Activated CD8-positive, alpha-beta memory T cell treated with anti-CD3 and anti-CD28 coated beads for 36 hours (primary cell): Measurements from ENCODE around the gene TSPAN32. TPM values are rescaled to one million over a fixed set of nuclear protein-coding genes. Genes with fewer than 3 reads are reported as not detected.
"Not testable (repeated sequence)": the region's sequence is repeated elsewhere in the genome, so short reads cannot be mapped to it uniquely, and the experiment has no call there.

Source experiments
- CTCF ChIA-PET: fragments of 350-600 bp; sonication (Branson Sonifier 250); formaldehyde crosslinking; loops from one replicate; lab custom pipeline; 2021; ENCODE audit warnings: antibody characterized with exemption; lab: Charles Lee
- POLR2A ChIA-PET: fragments of 350-600 bp; sonication (Branson Sonifier 250); formaldehyde crosslinking; loops from one replicate; lab custom pipeline; 2021; ENCODE audit warnings: antibody characterized with exemption; lab: Charles Lee
- total RNA-seq, 2 experiments: library from RNA; stranded (reverse); gene quantifications; one replicate each; pipeline ENCODE4 v1.2.3, GENCODE V29; 2021

The TSPAN32 gene
- total RNA-seq, 2 experiments from 2014 or later, result 2.8 to 2.9 TPM

- CTCF ChIA-PET, result interaction anchor here (0.5 to 1.3 kb wide), 2 partner anchors 9 to 103 kb away, joined by 3 to 4 read pairs; no protein-coding TSS in a partner anchor
Measured at GRCh38 chr11:2316169-2316962, 14.6 kb downstream of the TSPAN32 start.

DNA sequence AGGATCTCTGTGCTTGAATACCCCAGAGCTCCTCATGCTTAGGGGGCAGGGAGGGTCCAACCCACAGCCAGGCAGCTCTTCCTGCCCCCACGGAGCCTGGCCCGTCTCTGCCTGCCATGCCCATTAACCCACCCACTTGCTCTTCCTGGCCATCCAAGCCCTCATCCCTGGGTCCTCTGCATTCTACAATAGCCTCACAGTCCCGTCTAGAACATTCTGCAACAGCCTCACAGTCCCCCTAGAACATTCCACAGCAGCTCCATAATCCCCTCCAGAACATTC is 15.1 kb downstream of the TSPAN32 start:
- ChIA-PET POLR2A (no interaction called here), CTCF (interaction anchor here (1.1 to 1.3 kb wide), 2 partner anchors 10 to 12 kb away, joined by 3 to 4 read pairs; no protein-coding TSS in a partner anchor)

More at GRCh38 chr11:2316169-2316962, 14.6 kb downstream of the TSPAN32 start:
- POLR2A ChIA-PET, result interaction anchor here (0.6 kb wide), 1 partner anchor 23 kb away, joined by 3 read pairs; no protein-coding TSS in a partner anchor

DNA sequence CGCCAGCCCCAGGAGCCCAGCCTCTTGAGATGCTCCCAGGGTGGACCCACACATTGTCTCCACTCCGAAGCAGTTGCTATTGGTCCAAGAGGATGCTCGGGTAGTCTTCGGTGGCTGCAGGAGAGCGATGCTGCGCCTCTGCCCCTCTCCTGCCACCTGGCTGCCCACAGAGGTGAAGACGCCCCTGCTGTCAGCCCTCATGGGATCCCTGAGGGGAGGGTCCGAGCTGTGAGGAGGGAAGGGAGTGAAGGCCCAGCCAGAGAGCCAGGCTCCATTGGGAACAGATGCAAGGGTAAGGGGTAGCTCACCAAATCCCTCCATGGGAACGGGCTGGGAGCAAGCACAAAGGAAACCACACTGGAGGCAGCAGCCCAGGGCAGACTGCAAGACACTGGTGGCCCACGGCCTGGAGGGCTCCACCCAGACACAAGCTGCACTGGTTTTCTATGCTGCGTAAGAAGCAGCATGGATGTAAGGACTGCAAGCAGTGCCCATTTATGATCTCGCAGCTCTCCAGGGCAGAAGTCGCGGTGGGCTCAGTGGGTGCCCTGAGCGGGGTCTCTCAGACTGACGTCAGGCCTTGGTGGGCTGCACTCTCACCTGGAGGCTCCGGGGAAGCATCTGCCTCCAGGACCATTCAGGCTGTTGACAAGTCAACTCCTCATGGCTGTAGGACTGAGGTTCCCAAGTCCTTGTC is 15.7 kb downstream of the TSPAN32 start:
- CTCF ChIA-PET, result interaction anchor here (1.1 to 1.3 kb wide), 2 partner anchors 11 to 12 kb away, joined by 3 to 4 read pairs; no protein-coding TSS in a partner anchor
- POLR2A ChIA-PET, result no interaction called here

GRCh38 chr11:2318123-2318522 is 16.3 kb downstream of the TSPAN32 start:
- ChIA-PET CTCF (interaction anchor here (1.1 kb wide), 1 partner anchor 13 kb away, joined by 3 read pairs; no protein-coding TSS in a partner anchor), POLR2A (no interaction called here)

GRCh38 chr11:2318707-2319106 is 16.9 kb downstream of the TSPAN32 start:
- CTCF ChIA-PET, result no interaction called here
- POLR2A ChIA-PET, result no interaction called here

DNA sequence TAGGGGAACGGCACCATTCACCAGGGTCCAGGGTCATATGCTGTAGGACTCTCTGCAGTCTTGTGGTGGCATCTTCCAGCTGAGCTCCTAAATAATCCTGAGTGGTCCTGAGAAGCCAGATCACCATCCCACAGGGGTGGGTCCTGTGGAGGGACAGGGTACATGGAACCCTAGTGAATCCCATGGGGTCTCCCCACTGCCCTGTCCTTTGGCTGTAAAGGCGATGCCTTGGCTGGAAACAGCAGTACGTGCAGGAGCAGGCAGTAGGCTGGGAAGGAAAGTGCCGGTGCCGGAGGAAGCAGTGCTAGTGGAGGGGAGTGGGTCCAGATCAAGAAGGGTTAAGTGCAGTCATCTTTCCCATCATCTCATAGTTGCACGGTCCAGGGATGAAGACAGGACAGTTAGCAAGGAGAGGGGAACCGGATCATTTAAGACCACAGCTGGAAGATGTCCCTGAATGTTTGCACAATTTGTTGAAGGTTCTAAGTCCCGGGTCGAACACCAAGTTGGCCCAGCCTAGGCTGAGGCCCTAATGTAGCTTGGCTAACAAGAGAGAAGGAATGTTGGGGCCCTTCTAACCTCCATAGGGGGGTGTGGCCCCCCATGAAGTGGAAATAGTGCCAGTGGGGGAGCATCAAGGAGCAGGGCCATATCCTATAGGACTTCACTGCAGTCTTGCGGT is 18.1 kb downstream of the TSPAN32 start:
- ChIA-PET POLR2A (interaction anchor here (0.7 kb wide), 1 partner anchor 58 kb away, joined by 3 read pairs; no protein-coding TSS in a partner anchor), CTCF (no interaction called here)

- ChIA-PET POLR2A (interaction anchor here (0.7 kb wide), 1 partner anchor 57 kb away, joined by 3 read pairs; no protein-coding TSS in a partner anchor), CTCF (interaction anchor here (0.7 to 1.0 kb wide), 2 partner anchors 99 to 190 kb away, joined by 3 to 4 read pairs; no protein-coding TSS in a partner anchor)
Measured at GRCh38 chr11:2320568-2321310, 18.9 kb downstream of the TSPAN32 start.

GRCh38 chr11:2321311-2321683 is 19.5 kb downstream of the TSPAN32 start:
- POLR2A ChIA-PET, result no interaction called here
- CTCF ChIA-PET, result interaction anchor here (1.0 kb wide), 1 partner anchor 99 kb away, joined by 4 read pairs; no protein-coding TSS in a partner anchor

- CTCF ChIA-PET, result no interaction called here
- POLR2A ChIA-PET, result no interaction called here
Measured at GRCh38 chr11:2325123-2325522, 23.3 kb downstream of the TSPAN32 start.

GRCh38 chr11:2325719-2326118 is 23.9 kb downstream of the TSPAN32 start:
- CTCF ChIA-PET, result no interaction called here

GRCh38 chr11:2327032-2327431 is 25.2 kb downstream of the TSPAN32 start:
- ChIA-PET CTCF (no interaction called here), POLR2A (interaction anchor here (0.7 kb wide), 1 partner anchor 148 kb away, joined by 3 read pairs; no protein-coding TSS in a partner anchor)

More at GRCh38 chr11:2325719-2326118, 23.9 kb downstream of the TSPAN32 start:
- POLR2A ChIA-PET, result no interaction called here

DNA sequence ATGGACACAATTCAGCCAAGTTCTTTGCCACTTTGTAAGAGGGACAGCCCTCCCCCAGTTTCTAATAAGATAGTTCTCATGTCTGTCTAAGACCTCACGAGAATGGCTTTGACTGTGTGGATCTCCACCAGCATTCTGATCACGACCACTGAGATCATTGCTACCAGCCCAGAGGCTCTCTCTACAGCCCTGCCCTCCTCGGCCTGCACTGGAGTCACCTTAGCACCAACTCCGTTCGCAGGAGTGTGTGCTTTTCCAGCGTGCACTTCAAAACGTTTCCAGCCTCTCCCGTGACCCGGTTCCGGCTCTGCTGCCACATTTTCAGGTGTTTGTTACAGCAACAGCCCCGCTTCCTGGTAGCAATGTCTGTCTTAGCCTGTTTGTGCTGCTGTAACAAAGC is 26.2 kb downstream of the TSPAN32 start:
- POLR2A ChIA-PET, result no interaction called here
- CTCF ChIA-PET, result no interaction called here

DNA sequence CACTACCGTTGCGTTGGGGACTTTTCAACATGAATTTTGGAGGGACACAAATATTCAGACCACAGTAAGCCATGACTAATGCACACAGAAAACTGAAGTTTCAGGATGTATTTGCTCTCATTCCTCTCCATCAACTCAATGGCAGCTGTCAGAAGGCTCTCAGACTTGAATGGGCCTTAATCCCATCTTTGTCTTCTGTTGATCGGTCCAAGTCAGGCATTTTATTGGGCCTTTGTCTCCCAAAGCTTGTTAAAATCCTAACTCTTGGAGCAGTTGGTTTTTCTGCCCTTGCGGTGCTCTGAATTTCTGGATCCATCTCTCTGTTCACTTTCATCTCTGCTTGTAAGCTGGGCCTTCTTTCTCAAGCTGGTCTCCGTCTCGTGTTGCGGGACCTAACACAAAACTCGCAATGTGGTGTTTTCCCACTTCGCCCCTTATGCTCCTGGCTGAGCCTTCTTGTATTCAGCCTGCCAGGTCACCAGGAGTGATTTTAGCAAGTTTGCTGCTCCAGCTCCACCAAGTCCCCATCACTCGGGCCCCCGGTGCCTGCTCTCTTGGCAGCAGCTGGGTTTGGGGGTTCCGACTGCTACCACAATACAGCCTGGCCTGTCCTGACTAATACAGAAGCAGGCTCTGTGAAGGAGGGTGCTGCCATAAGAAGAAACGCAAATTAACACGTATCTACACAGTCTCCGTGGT is 27.0 kb downstream of the TSPAN32 start:
- POLR2A ChIA-PET, result no interaction called here
- CTCF ChIA-PET, result no interaction called here

GRCh38 chr11:2329551-2329950 is 27.7 kb downstream of the TSPAN32 start:
- CTCF ChIA-PET, result no interaction called here

DNA sequence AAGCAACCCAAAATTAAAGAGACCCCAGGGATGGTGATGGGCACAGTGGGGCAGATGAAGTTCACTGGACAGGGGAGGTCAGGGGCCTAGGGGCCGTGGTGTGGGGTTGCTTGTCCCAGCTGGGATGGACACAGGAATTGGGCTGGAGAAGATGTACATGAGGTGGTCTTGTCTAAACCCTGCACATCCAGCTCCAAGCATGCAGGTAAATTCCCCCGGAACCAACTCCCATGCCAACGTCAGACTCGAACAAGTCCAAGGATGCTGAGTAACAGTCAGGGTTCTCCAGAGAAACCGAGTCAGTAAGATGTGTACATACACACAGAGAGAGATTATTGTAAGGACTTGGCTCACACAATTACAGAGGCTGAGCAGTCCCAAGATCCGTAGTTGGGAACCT is 28.9 kb downstream of the TSPAN32 start:
- ChIA-PET POLR2A (no interaction called here), CTCF (no interaction called here)

More at GRCh38 chr11:2329551-2329950, 27.7 kb downstream of the TSPAN32 start:
- POLR2A ChIA-PET, result no interaction called here

DNA sequence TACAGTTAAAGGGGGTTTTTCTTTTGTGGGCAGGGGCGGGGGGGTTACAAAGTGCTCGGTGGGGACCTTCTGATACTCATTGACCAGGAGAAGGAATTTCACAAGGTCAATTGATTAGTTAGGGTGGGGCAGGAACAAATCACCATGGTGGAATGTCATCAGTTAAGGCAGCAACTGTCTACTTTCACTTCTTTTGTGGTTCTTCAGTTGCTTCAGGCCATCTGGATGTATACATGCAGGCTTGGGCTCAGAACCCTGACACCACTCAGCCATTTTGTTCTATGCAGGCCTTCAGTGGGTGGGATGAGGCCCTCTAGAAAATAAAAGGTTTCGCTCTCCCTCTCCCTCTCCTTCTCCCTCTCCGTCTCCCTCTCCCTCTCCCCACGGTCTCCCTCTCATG is 29.6 kb downstream of the TSPAN32 start:
- CTCF ChIA-PET, result no interaction called here
- POLR2A ChIA-PET, result no interaction called here

- POLR2A ChIA-PET, CTCF ChIA-PET: not testable (repeated sequence)
Measured at GRCh38 chr11:2332569-2332968, 30.8 kb downstream of the TSPAN32 start.

DNA sequence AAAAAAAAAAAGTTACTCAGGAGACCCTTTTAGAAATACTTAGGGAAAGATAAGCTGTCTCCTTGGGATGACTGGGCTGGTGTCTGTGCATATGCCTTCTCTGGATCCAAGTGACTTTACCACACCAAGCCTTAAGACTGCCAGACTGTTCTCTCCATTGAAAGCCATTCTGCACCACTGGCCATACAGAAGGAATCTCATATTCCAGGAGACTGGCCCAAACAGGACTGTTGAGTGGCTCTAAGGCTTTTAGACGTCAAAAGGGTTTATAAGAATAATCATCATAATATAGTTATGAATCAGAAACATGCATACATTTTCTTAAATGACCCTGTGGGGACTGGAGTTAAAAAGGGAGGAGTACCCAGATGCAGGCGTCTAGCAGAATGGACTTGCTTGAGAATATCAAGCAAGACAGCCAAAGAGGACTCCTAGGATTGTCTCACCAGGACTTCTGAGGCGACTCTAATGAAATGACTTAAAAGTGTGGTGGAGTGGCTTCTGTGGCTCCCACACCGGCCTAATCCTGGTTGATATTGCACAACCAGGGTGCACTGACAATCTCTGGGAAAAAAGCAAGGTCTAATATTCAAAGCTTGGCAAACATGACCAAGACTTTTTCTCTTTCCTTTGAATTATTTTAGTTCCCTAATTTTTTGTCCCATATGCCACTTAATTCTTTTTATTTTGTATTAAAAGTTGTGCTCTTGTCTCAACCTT is 31.8 kb downstream of the TSPAN32 start:
- POLR2A ChIA-PET, CTCF ChIA-PET: not testable (repeated sequence)
